Measurements from ENCODE around the gene KCNAB1. TPM values are rescaled to one million over a fixed set of nuclear protein-coding genes. Genes with fewer than 3 reads are reported as not detected.

KCNAB1 gene
- total RNA-seq, 2 donors from 2014 or later, result 0.49 to 0.81 TPM

GRCh38 chr3:156258301-156258700, 137.9 kb downstream of the KCNAB1 start:
- H3K27ac ChIP-seq (ENCODE audit: low read depth, low read length), result no peak overlapping the region
- TF ChIP-seq CTCF (conservative IDR thresholded peaks at IDR 0.05), result no peak
- H3K4me1 ChIP-seq (ENCODE audit: control insufficient read depth, insufficient read depth, low read length), result no peaks in the 10 kb centered on the region
- Mint-ChIP-seq H3K27me3 (ENCODE audit: insufficient read depth) (no peaks in the 10 kb centered on the region), H3K27ac (no peak overlapping the region), H3K4me3 (no peak overlapping the region), H3K9me3 (no peaks in the 10 kb centered on the region), H3K4me1 (no peaks in the 10 kb centered on the region), H3K36me3 (ENCODE audit: low read depth) (no peaks in the 10 kb centered on the region)
- WGBS, 2 experiments (ENCODE audit: insufficient coverage in 1 of 2, insufficient read length in 1 of 2), result 82% methylated on average over 2 of the region's 2 CpGs; no CpG with 5 or more reads in 1 of the 2 experiments
- no peaks in the 10 kb centered on the region for H3K9me3 ChIP-seq (ENCODE audit: control insufficient read depth, low read length)
- no peak overlapping the region for H3K4me3 ChIP-seq (ENCODE audit: low read length)
- H3K36me3 ChIP-seq (ENCODE audit: control insufficient read depth, insufficient read depth, low read length), result no peaks in the 10 kb centered on the region
- H3K27me3 ChIP-seq (ENCODE audit: control insufficient read depth, insufficient read depth, low read length, poor library complexity, severe bottlenecking), result peaks cover 8% of the 10 kb centered on the region
- no peak for DNase-seq
- no peak overlapping the region for H3K9ac ChIP-seq (ENCODE audit: extremely low read depth, low read length, poor library complexity, severe bottlenecking)

- no peak for TF ChIP-seq CTCF (conservative IDR thresholded peaks at IDR 0.05)
- no peak overlapping the region for H3K4me3 Mint-ChIP-seq
- 89% methylated on average over 1 to 5 of the region's 5 CpGs for WGBS, 2 experiments (ENCODE audit: insufficient coverage in 1 of 2, insufficient read length in 1 of 2)
- H3K4me1 ChIP-seq (ENCODE audit: control insufficient read depth, insufficient read depth, low read length), result no peaks in the 10 kb centered on the region
- no peaks in the 10 kb centered on the region for H3K9me3 Mint-ChIP-seq
- H3K9ac ChIP-seq (ENCODE audit: extremely low read depth, low read length, poor library complexity, severe bottlenecking), result no peak overlapping the region
- H3K36me3 Mint-ChIP-seq (ENCODE audit: low read depth), result no peaks in the 10 kb centered on the region
- no peaks in the 10 kb centered on the region for H3K4me1 Mint-ChIP-seq
- no peak overlapping the region for H3K27ac Mint-ChIP-seq
- no peaks in the 10 kb centered on the region for H3K9me3 ChIP-seq (ENCODE audit: control insufficient read depth, low read length)
- H3K27me3 ChIP-seq (ENCODE audit: control insufficient read depth, insufficient read depth, low read length, poor library complexity, severe bottlenecking), result peaks cover 8% of the 10 kb centered on the region
- no peaks in the 10 kb centered on the region for H3K36me3 ChIP-seq (ENCODE audit: control insufficient read depth, insufficient read depth, low read length)
- H3K27ac ChIP-seq (ENCODE audit: low read depth, low read length), result no peak overlapping the region
- H3K27me3 Mint-ChIP-seq (ENCODE audit: insufficient read depth), result no peaks in the 10 kb centered on the region
- no peak for DNase-seq
- no peak overlapping the region for H3K4me3 ChIP-seq (ENCODE audit: low read length)
These were observed 139.5 kb downstream of the KCNAB1 start for GRCh38 chr3:156259896-156260295.

- no peak for DNase-seq
These were observed 140.0 kb downstream of the KCNAB1 start for GRCh38 chr3:156260331-156260730.

More at GRCh38 chr3:156260331-156260730, 140.0 kb downstream of the KCNAB1 start:
- no peak overlapping the region for H3K27ac ChIP-seq (ENCODE audit: low read depth, low read length)
- no peak overlapping the region for H3K4me3 ChIP-seq (ENCODE audit: low read length)
- H3K36me3 ChIP-seq (ENCODE audit: control insufficient read depth, insufficient read depth, low read length), result no peaks in the 10 kb centered on the region
- no peak overlapping the region for H3K4me3 Mint-ChIP-seq
- H3K9me3 ChIP-seq (ENCODE audit: control insufficient read depth, low read length), result no peaks in the 10 kb centered on the region
- H3K4me1 Mint-ChIP-seq, result no peaks in the 10 kb centered on the region
- no peak overlapping the region for H3K9ac ChIP-seq (ENCODE audit: extremely low read depth, low read length, poor library complexity, severe bottlenecking)
- peaks cover 8% of the 10 kb centered on the region for H3K27me3 ChIP-seq (ENCODE audit: control insufficient read depth, insufficient read depth, low read length, poor library complexity, severe bottlenecking)
- no peaks in the 10 kb centered on the region for H3K27me3 Mint-ChIP-seq (ENCODE audit: insufficient read depth)
- no peak for TF ChIP-seq CTCF (conservative IDR thresholded peaks at IDR 0.05)
- no peaks in the 10 kb centered on the region for H3K36me3 Mint-ChIP-seq (ENCODE audit: low read depth)
- H3K4me1 ChIP-seq (ENCODE audit: control insufficient read depth, insufficient read depth, low read length), result no peaks in the 10 kb centered on the region
- H3K9me3 Mint-ChIP-seq, result no peaks in the 10 kb centered on the region
- 100% methylated on average over 1 of the region's 1 CpG; no CpG with 5 or more reads in 1 of the 2 experiments for WGBS, 2 experiments (ENCODE audit: insufficient coverage in 1 of 2, insufficient read length in 1 of 2)
- no peak overlapping the region for H3K27ac Mint-ChIP-seq

Measured in endodermal cell (in vitro differentiated cells).